IMR-90 (cell line): ENCODE measurements around the gene NEK2.

ENCODE experiments used
- BHLHE40 ChIP-seq: fragments of 150-350 bp; IDR thresholded peaks from 2 replicates; pipeline ENCODE4 v1.6.1; 2016; ENCODE audit warnings: mild to moderate bottlenecking, low read depth, low read length
- CEBPB ChIP-seq: IDR thresholded peaks from 2 replicates; pipeline ENCODE4 v1.6.1; 2012; ENCODE audit warnings: low read depth, low read length, improper control_type of control experiment
- CHD1 ChIP-seq: IDR thresholded peaks from 2 replicates; pipeline ENCODE4 v1.6.1; 2012; ENCODE audit warnings: low read depth, low read length, improper control_type of control experiment
- MAFK ChIP-seq: IDR thresholded peaks from 2 replicates; pipeline ENCODE4 v1.6.1; 2012; ENCODE audit warnings: low read depth, low read length, improper control_type of control experiment
- MAZ ChIP-seq: IDR thresholded peaks from 2 replicates; pipeline ENCODE4 v1.6.1; 2012; ENCODE audit warnings: low read depth, mild to moderate bottlenecking, low read length, improper control_type of control experiment, moderate library complexity, borderline replicate concordance
- POLR2A ChIP-seq: IDR thresholded peaks from 2 replicates; pipeline ENCODE4 v1.6.1; 2012; ENCODE audit warnings: mild to moderate bottlenecking, low read depth, low read length
- RAD21 ChIP-seq: IDR thresholded peaks from 2 replicates; pipeline ENCODE4 v1.6.1; 2012; ENCODE audit warnings: low read length, improper control_type of control experiment
- RCOR1 ChIP-seq: IDR thresholded peaks from 2 replicates; pipeline ENCODE4 v1.6.1; 2012; ENCODE audit warnings: mild to moderate bottlenecking, low read length, improper control_type of control experiment; ENCODE audit not compliant: insufficient replicate concordance
- RFX5 ChIP-seq: IDR thresholded peaks from 2 replicates; pipeline ENCODE4 v1.8.0; 2012; ENCODE audit warnings: low read depth, mild to moderate bottlenecking, low read length, moderate library complexity
- TF ChIP-seq, protein P1 (sequence below): conservative IDR thresholded peaks from 2 replicates; pipeline ENCODE4 v1.5.1; 2012; ENCODE audit warnings: mild to moderate bottlenecking, low read depth, low read length, improper control_type of control experiment
- TF ChIP-seq, protein P2 (sequence below): fragments of 150-350 bp; IDR thresholded peaks from 2 replicates; pipeline ENCODE4 v1.6.1; 2017; ENCODE audit warnings: mild to moderate bottlenecking, antibody characterized with exemption, low read length, low read depth
- TF ChIP-seq, protein P3 (sequence below): fragments of 150-350 bp; IDR thresholded peaks from 2 replicates; pipeline ENCODE4 v1.6.1; 2016; ENCODE audit warnings: low read depth, mild to moderate bottlenecking, low read length, moderate library complexity, borderline replicate concordance

DNA sequence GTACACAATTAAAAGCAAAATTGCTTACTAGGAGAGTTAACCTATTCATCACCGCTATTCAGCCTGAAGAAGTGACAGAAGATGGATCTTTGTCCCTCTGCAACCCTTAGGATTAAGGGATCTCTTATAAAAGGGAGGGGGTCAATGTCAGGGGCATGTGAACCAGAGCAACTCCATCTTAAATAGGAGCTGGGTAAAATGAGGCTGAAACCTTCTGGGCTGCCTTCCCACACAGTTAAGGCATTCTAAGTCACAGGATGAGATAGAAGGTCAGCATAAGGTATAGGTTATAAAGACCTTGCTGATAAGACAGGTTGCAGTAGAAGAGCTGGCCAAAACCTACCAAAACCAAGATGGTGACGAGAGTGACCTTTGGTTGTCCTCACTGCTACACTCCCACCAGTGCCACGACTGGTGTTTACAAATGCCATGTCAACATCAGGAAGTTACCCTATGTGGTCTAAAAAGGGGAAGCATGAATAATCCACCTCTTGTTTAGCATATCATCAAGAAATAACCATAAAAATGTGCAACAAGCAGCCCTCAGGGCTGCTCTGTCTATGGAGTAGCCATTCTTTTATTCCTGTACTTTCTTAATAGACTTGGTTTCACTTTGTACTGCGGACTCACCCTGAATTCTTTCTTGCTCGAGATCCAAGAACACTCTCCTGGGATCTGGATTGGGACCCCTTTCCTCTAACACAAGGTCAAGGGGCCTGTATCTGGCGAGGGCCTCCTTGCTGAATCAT lies 35.3 kb upstream of the NEK2 start:
- no peak for TF ChIP-seq POLR2A
- TF ChIP-seq, protein P1, sequence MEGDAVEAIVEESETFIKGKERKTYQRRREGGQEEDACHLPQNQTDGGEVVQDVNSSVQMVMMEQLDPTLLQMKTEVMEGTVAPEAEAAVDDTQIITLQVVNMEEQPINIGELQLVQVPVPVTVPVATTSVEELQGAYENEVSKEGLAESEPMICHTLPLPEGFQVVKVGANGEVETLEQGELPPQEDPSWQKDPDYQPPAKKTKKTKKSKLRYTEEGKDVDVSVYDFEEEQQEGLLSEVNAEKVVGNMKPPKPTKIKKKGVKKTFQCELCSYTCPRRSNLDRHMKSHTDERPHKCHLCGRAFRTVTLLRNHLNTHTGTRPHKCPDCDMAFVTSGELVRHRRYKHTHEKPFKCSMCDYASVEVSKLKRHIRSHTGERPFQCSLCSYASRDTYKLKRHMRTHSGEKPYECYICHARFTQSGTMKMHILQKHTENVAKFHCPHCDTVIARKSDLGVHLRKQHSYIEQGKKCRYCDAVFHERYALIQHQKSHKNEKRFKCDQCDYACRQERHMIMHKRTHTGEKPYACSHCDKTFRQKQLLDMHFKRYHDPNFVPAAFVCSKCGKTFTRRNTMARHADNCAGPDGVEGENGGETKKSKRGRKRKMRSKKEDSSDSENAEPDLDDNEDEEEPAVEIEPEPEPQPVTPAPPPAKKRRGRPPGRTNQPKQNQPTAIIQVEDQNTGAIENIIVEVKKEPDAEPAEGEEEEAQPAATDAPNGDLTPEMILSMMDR: no peak
- TF ChIP-seq CEBPB: no peak
- no peak for TF ChIP-seq MAZ
- TF ChIP-seq, protein P2, sequence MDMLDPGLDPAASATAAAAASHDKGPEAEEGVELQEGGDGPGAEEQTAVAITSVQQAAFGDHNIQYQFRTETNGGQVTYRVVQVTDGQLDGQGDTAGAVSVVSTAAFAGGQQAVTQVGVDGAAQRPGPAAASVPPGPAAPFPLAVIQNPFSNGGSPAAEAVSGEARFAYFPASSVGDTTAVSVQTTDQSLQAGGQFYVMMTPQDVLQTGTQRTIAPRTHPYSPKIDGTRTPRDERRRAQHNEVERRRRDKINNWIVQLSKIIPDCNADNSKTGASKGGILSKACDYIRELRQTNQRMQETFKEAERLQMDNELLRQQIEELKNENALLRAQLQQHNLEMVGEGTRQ: no peak
- TF ChIP-seq BHLHE40: no peak
- TF ChIP-seq RFX5: no peak
- TF ChIP-seq MAFK: no peak
- no peak for TF ChIP-seq RAD21
- TF ChIP-seq RCOR1: no peak
- TF ChIP-seq, protein P3, sequence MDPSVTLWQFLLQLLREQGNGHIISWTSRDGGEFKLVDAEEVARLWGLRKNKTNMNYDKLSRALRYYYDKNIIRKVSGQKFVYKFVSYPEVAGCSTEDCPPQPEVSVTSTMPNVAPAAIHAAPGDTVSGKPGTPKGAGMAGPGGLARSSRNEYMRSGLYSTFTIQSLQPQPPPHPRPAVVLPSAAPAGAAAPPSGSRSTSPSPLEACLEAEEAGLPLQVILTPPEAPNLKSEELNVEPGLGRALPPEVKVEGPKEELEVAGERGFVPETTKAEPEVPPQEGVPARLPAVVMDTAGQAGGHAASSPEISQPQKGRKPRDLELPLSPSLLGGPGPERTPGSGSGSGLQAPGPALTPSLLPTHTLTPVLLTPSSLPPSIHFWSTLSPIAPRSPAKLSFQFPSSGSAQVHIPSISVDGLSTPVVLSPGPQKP: no peak
- TF ChIP-seq CHD1: no peak
